ENCODE measurements around the gene LEPROT. TPM values are rescaled to one million over a fixed set of nuclear protein-coding genes. Genes with fewer than 3 reads are reported as not detected.

The LEPROT gene
- total and polyA plus RNA-seq, 2 donors from 2014 or later = 67.6 to 160 TPM

DNA sequence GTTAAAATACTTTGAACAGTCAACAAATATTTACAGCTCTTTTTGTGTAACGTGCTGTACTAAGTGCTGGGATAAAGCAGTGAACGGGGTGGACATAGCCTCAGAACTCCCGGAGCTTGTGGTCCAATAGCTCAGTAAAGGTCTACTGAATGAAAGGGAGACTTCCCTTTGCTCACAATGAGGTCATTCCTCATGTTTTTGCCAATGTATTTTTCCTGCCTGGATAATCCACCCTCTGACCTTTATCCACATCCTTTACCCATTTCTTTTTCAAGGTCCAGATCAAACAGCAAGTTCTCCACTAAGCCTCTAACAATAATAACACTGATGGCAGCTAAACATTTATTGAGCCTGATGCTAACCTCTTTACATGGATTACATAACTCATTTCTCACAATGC is 55.9 kb downstream of the LEPROT start:
- H3K36me3 ChIP-seq (ENCODE audit: control insufficient read depth in 2 of 3, insufficient read depth in 3 of 3, low read length in 3 of 3) = no peaks in the 10 kb centered on the region
- FAIRE-seq (no peak), DNase-seq (no peak)
- no peak overlapping the region for H3K9ac ChIP-seq (ENCODE audit: low read length in 3 of 3)
- TF ChIP-seq, protein P1, sequence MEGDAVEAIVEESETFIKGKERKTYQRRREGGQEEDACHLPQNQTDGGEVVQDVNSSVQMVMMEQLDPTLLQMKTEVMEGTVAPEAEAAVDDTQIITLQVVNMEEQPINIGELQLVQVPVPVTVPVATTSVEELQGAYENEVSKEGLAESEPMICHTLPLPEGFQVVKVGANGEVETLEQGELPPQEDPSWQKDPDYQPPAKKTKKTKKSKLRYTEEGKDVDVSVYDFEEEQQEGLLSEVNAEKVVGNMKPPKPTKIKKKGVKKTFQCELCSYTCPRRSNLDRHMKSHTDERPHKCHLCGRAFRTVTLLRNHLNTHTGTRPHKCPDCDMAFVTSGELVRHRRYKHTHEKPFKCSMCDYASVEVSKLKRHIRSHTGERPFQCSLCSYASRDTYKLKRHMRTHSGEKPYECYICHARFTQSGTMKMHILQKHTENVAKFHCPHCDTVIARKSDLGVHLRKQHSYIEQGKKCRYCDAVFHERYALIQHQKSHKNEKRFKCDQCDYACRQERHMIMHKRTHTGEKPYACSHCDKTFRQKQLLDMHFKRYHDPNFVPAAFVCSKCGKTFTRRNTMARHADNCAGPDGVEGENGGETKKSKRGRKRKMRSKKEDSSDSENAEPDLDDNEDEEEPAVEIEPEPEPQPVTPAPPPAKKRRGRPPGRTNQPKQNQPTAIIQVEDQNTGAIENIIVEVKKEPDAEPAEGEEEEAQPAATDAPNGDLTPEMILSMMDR (IDR thresholded peaks at IDR 0.05; ENCODE audit: borderline replicate concordance, extremely low read depth, insufficient read depth) = no peak
- no peaks in the 10 kb centered on the region for H3K9me3 ChIP-seq (ENCODE audit: control insufficient read depth in 2 of 3, insufficient read depth in 1 of 3, low read length in 3 of 3)
- H3K27me3 ChIP-seq (ENCODE audit: control insufficient read depth, insufficient read depth, low read length) = no peaks in the 10 kb centered on the region
- H3K27ac ChIP-seq (ENCODE audit: low read depth in 2 of 2, low read length in 2 of 2) = no peak overlapping the region
- no peak overlapping the region for H3K4me3 ChIP-seq (ENCODE audit: low read length in 3 of 3)
- H3K4me1 ChIP-seq (ENCODE audit: control insufficient read depth in 2 of 3, insufficient read depth in 2 of 3, low read depth in 1 of 3, low read length in 3 of 3) = no peaks in the 10 kb centered on the region
- intact Hi-C loops (cut with DNase I) = no loop called here

- FAIRE-seq = no peak
- H3K4me3 ChIP-seq (ENCODE audit: low read length in 3 of 3) = no peak overlapping the region
- H3K36me3 ChIP-seq (ENCODE audit: control insufficient read depth in 2 of 3, insufficient read depth in 3 of 3, low read length in 3 of 3) = no peaks in the 10 kb centered on the region
- no peak overlapping the region for H3K27ac ChIP-seq (ENCODE audit: low read depth in 2 of 2, low read length in 2 of 2)
- H3K4me1 ChIP-seq (ENCODE audit: control insufficient read depth in 2 of 3, insufficient read depth in 2 of 3, low read depth in 1 of 3, low read length in 3 of 3) = no peaks in the 10 kb centered on the region
- no peak overlapping the region for H3K9ac ChIP-seq (ENCODE audit: low read length in 3 of 3)
- H3K9me3 ChIP-seq (ENCODE audit: control insufficient read depth in 2 of 3, insufficient read depth in 1 of 3, low read length in 3 of 3) = no peaks in the 10 kb centered on the region
- TF ChIP-seq, protein P1 (IDR thresholded peaks at IDR 0.05; ENCODE audit: borderline replicate concordance, extremely low read depth, insufficient read depth) = no peak
- H3K27me3 ChIP-seq (ENCODE audit: control insufficient read depth, insufficient read depth, low read length) = no peaks in the 10 kb centered on the region
- intact Hi-C loops (cut with DNase I) = no loop called here
- no peak for DNase-seq
Measured at GRCh38 chr1:65477414-65478378, 57.2 kb downstream of the LEPROT start.

DNA sequence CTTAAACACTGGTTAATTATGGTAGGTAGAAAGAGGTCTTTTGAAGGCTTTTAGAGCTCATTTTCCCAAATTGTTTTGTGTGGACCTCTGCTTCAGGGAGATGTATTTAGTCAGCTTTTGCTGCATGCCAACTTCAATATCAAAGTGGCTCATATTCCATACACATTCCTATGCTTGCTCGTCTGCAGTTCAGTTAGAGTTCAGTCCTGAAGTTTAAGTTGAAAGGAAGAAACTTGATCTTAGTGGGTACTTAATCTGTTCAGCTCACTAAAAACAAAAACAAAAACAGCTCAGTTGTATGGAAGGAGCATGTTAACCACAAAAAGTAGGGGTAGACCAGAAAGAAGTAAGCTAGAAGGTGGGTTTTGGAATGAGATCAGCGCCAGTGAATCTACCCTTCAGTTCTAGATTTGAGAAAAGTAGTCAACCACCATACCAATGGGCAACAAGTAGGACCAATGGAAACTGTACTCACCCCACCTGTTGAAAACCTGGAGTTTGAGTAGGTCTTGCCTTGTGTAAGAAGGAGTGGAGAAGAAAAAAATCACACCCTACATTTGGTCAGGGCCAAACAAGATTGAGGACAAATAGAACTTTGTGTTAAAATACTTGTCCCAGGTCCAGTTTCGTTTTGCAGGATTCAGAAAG is 58.0 kb downstream of the LEPROT start:
- intact Hi-C loops (cut with DNase I) = no loop called here
- Histone ChIP-seq H3K27me3 (ENCODE audit: control insufficient read depth, insufficient read depth, low read length) (no peaks in the 10 kb centered on the region), H3K27ac (ENCODE audit: low read depth in 2 of 2, low read length in 2 of 2) (no peak overlapping the region), H3K4me3 (ENCODE audit: low read length in 3 of 3) (no peak overlapping the region), H3K4me1 (ENCODE audit: control insufficient read depth in 2 of 3, insufficient read depth in 2 of 3, low read depth in 1 of 3, low read length in 3 of 3) (no peaks in the 10 kb centered on the region), H3K36me3 (ENCODE audit: control insufficient read depth in 2 of 3, insufficient read depth in 3 of 3, low read length in 3 of 3) (no peaks in the 10 kb centered on the region), H3K9me3 (ENCODE audit: control insufficient read depth in 2 of 3, insufficient read depth in 1 of 3, low read length in 3 of 3) (no peaks in the 10 kb centered on the region), H3K9ac (ENCODE audit: low read length in 3 of 3) (no peak overlapping the region)
- FAIRE-seq = no peak
- TF ChIP-seq, protein P1 (IDR thresholded peaks at IDR 0.05; ENCODE audit: borderline replicate concordance, extremely low read depth, insufficient read depth) = no peak
- DNase-seq = peak in 2 of 5 donors; percentile 10 to 14

All from kidney (tissue), 14 donors.